Left ventricle myocardium superior (tissue), 1 donor: ENCODE data around the gene SELENOT. TPM values are rescaled to one million over a fixed set of nuclear protein-coding genes. Genes with fewer than 3 reads are reported as not detected.
"Not testable (repeated sequence)": the region's sequence is repeated elsewhere in the genome, so short reads cannot be mapped to it uniquely, and the experiment has no call there.

Experiments used
- ATAC-seq: fragments of 200-7000 bp; cut with Tn5 transposase; one replicate; pipeline ENCODE4 v1.9.1; 2020; ENCODE audit warnings: mild to moderate bottlenecking, moderate library complexity
- DNase-seq: peaks from one replicate; pipeline ENCODE4 v3.0.0-alpha.2; 2020
- intact Hi-C: fragments of 100-400 bp; cut with micrococcal nuclease; formaldehyde crosslinking; loops from one replicate; pipeline ENCODE4 v1.11.0; 2022
- long read RNA-seq: library from polyadenylated mRNA; unstranded; transcript quantifications from one replicate; pipeline ENCODE4 v2.0.0, GENCODE V29; 2021
- total RNA-seq: library from RNA; stranded (reverse); fragmentation: NEBNext Ultra II Directional; extraction: Animal tissue kit (Norgen Biotek cat#: 25700); gene quantifications from one replicate; pipeline ENCODE4 v1.2.1, GENCODE V29; 2021
- donor health status: DM: no; HTN: yes; CAD: no; lungs with severe emphysema.

Gene SELENOT
- total RNA-seq, result 63.3 TPM
- long read RNA-seq, transcript SELENOT-202 (6 exons, 3,469 nt), result major isoform, 110 of 115 reads
- long read RNA-seq, partial matches to known transcripts, result 0 of 115 reads
- long read RNA-seq, other reads (novel, unspliced or antisense), result 3 of 115 reads

- ATAC-seq (peak; percentile 97), DNase-seq (peak; percentile 97)
- intact Hi-C loops, result no loop called here
Observed at GRCh38 chr3:150603153-150603979, at the start of gene SELENOT. Gene SELENOT (plus strand): TSS chr3:150603321. CDS start chr3:150603363, 42 bp downstream.

GRCh38 chr3:150555859-150556436 lies 47.2 kb upstream of the SELENOT start:
- ATAC-seq, result no peak
- no peak for DNase-seq

GRCh38 chr3:150556792-150557191 lies 46.3 kb upstream of the SELENOT start:
- no peak for DNase-seq
- ATAC-seq, result no peak
- intact Hi-C loops, result no loop called here

More at GRCh38 chr3:150555859-150556436, 47.2 kb upstream of the SELENOT start:
- intact Hi-C loops, result no loop called here

- ATAC-seq, result no peak
- DNase-seq, result no peak
- intact Hi-C loops, result no loop called here
Observed at GRCh38 chr3:150557725-150558124, 45.4 kb upstream of the SELENOT start.

- no peak for DNase-seq
- intact Hi-C loops, result no loop called here
- ATAC-seq, result no peak
Observed at GRCh38 chr3:150564243-150564642, 38.9 kb upstream of the SELENOT start.

GRCh38 chr3:150567328-150567727 lies 35.8 kb upstream of the SELENOT start:
- ATAC-seq (no peak), DNase-seq (no peak)
- intact Hi-C loops, result no loop called here

GRCh38 chr3:150577855-150578254 lies 25.3 kb upstream of the SELENOT start:
- intact Hi-C loops, result no loop called here
- ATAC-seq, result no peak
- DNase-seq, result no peak

- intact Hi-C loops, result no loop called here
- no peak for DNase-seq
- no peak for ATAC-seq
Observed at GRCh38 chr3:150581174-150581573, 21.9 kb upstream of the SELENOT start.

- ATAC-seq (no peak), DNase-seq (no peak)
- intact Hi-C loops, result no loop called here
Observed at GRCh38 chr3:150582620-150583019, 20.5 kb upstream of the SELENOT start.

GRCh38 chr3:150583028-150583427 lies 20.1 kb upstream of the SELENOT start:
- intact Hi-C loops, result no loop called here
- DNase-seq (no peak), ATAC-seq (no peak)

GRCh38 chr3:150588027-150588830 lies 14.9 kb upstream of the SELENOT start:
- ATAC-seq (peak; percentile 98), DNase-seq (peak; percentile 76)
- intact Hi-C loops, result no loop called here

GRCh38 chr3:150589759-150590158 lies 13.4 kb upstream of the SELENOT start:
- no peak for DNase-seq
- no peak for ATAC-seq
- intact Hi-C loops, result no loop called here

GRCh38 chr3:150594150-150594549 lies 9.0 kb upstream of the SELENOT start:
- ATAC-seq (no peak), DNase-seq (no peak)
- intact Hi-C loops, result no loop called here

GRCh38 chr3:150597646-150598045 lies 5.5 kb upstream of the SELENOT start:
- intact Hi-C loops, result no loop called here
- DNase-seq (no peak), ATAC-seq (no peak)

GRCh38 chr3:150599611-150600297 lies 3.4 kb upstream of the SELENOT start:
- intact Hi-C loops, result no loop called here
- ATAC-seq (no peak), DNase-seq (no peak)

- ATAC-seq, intact Hi-C loops, DNase-seq: not testable (repeated sequence)
Observed at GRCh38 chr3:150600647-150601530, 2.2 kb upstream of the SELENOT start.

GRCh38 chr3:150602426-150603152 lies 532 bp upstream of the SELENOT start:
- intact Hi-C loops, result no loop called here
- peak; percentile 22 for ATAC-seq
- DNase-seq, result no peak

GRCh38 chr3:150603980-150604319 lies 829 bp downstream of the SELENOT start:
- intact Hi-C loops, result no loop called here
- DNase-seq (no peak), ATAC-seq (no peak)
